BE2C (cell line): ENCODE measurements around the gene MAP6.

ENCODE experiments used
- DNase-seq: peaks from one replicate; pipeline ENCODE4 v3.0.0-alpha.2; 2020
- H3K27me3 ChIP-seq: fragments of 250-450 bp; sonication (Bioruptor Pico); 2 replicates; pipeline ENCODE4 v1.5.1; 2020; ENCODE audit warnings: mild to moderate bottlenecking
- H3K36me3 ChIP-seq: fragments of 250-450 bp; sonication (Bioruptor Pico); 2 replicates; pipeline ENCODE4 v1.5.1; 2020; ENCODE audit warnings: mild to moderate bottlenecking
- H3K4me1 ChIP-seq: fragments of 250-450 bp; sonication (Bioruptor Pico); 2 replicates; pipeline ENCODE4 v1.5.1; 2020
- H3K4me3 ChIP-seq: 2 replicates; pipeline ENCODE4 v1.5.1; 2011; ENCODE audit warnings: low read depth, low read length
- H3K9me3 ChIP-seq: fragments of 250-450 bp; sonication (Bioruptor Pico); 2 replicates; pipeline ENCODE4 v1.5.1; 2020
- TF ChIP-seq, protein P1 (sequence below): IDR thresholded peaks from 2 replicates; pipeline ENCODE4 v1.5.1; 2012; ENCODE audit warnings: mild to moderate bottlenecking, low read depth, low read length

MAP6 gene

GRCh38 chr11:75583718-75584658, 84.8 kb downstream of the MAP6 start:
- Histone ChIP-seq H3K27me3 (no peaks in the 10 kb centered on the region), H3K9me3 (no peaks in the 10 kb centered on the region), H3K36me3 (no peaks in the 10 kb centered on the region), H3K4me3 (peak overlapping the region; percentile 72), H3K4me1 (peaks cover 7% of the 10 kb centered on the region; the same call in 1 of the 2 replicates)
- TF ChIP-seq, protein P1, sequence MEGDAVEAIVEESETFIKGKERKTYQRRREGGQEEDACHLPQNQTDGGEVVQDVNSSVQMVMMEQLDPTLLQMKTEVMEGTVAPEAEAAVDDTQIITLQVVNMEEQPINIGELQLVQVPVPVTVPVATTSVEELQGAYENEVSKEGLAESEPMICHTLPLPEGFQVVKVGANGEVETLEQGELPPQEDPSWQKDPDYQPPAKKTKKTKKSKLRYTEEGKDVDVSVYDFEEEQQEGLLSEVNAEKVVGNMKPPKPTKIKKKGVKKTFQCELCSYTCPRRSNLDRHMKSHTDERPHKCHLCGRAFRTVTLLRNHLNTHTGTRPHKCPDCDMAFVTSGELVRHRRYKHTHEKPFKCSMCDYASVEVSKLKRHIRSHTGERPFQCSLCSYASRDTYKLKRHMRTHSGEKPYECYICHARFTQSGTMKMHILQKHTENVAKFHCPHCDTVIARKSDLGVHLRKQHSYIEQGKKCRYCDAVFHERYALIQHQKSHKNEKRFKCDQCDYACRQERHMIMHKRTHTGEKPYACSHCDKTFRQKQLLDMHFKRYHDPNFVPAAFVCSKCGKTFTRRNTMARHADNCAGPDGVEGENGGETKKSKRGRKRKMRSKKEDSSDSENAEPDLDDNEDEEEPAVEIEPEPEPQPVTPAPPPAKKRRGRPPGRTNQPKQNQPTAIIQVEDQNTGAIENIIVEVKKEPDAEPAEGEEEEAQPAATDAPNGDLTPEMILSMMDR = no peak
- DNase-seq = peak; percentile 53

DNA sequence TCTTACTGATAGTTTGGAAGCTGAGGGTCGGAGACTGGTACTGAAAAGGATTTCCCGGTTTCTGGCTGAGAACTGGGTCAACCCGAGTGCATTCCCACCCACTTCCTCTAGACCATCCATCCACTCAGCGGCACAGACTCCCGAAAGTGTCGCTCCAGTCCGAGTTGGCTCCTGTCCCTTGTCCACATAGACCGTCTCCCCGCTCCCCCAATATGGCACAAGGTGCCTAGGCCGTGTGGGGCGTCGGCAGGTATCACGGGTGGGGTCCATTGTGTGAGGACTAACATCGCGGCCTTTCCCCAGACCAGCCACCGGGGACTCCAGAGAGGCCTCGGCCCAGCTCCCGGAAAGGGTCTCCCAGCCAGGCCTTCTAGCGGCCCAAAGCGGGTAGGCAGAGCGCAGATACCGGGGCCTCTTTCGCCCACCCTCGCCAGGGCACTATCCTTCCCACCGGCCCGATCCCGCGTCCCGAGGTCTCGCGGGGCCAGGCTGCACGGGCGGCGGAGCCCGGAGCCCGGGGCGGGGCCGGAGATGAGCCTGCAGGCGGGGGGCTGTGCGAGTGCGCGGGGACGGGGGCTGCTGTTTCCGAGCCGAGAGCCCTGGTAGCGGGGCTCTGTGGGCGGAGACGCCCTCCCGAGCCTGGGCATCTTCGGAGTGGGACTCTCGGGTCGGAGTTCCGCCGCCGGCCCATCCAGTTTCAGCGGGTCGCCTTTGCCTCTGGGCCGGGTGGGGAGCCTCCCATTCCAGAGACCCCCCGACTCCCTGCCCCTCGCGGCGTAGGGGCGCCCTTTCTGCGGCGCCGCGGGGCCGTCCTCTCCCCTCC, 85.7 kb downstream of the MAP6 start:
- no peaks in the 10 kb centered on the region for H3K27me3 ChIP-seq
- H3K4me1 ChIP-seq = peaks cover 7% of the 10 kb centered on the region; the same call in 1 of the 2 replicates
- peak overlapping the region; percentile 72 for H3K4me3 ChIP-seq
- H3K9me3 ChIP-seq = no peaks in the 10 kb centered on the region
- peak; percentile 83 for DNase-seq
- TF ChIP-seq, protein P1 = peak; percentile 60
- H3K36me3 ChIP-seq = no peaks in the 10 kb centered on the region

- no peaks in the 10 kb centered on the region for H3K27me3 ChIP-seq
- DNase-seq = no peak
- H3K36me3 ChIP-seq = no peaks in the 10 kb centered on the region
- TF ChIP-seq, protein P1 = no peak
- no peak overlapping the region; the same call in 1 of the 2 replicates for H3K4me3 ChIP-seq
- H3K9me3 ChIP-seq = no peaks in the 10 kb centered on the region
- peaks cover 10% of the 10 kb centered on the region; the same call in 1 of the 2 replicates for H3K4me1 ChIP-seq
These were observed 86.3 kb downstream of the MAP6 start for GRCh38 chr11:75582506-75582894.

- no peak overlapping the region for H3K4me3 ChIP-seq
These were observed 89.0 kb downstream of the MAP6 start for GRCh38 chr11:75579841-75580240.

DNA sequence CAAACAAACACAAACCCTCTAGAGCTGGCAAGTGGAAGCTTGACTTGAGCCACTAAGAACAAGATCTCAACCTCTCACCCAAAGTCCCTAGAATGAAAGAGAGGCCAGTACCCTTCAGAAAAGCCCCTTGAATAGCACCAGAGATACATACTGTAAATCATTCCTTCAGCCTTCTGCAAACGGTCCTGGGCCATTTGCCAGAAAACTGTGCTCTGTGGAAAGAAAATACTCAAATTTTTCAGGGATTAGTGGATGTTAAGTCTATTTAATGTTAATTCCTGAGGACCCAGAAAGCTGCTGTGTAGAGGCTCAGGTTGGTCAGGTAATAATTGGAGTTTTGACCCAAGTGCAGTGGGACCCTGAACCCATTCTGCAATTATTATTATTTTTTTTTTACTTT, 89.9 kb downstream of the MAP6 start:
- Histone ChIP-seq H3K9me3 (peaks cover 4% of the 10 kb centered on the region; the same call in 1 of the 2 replicates), H3K4me3 (no peak overlapping the region), H3K4me1 (peaks cover 9% of the 10 kb centered on the region; the same call in 1 of the 2 replicates), H3K36me3 (no peaks in the 10 kb centered on the region), H3K27me3 (no peaks in the 10 kb centered on the region)
- no peak for DNase-seq
- TF ChIP-seq, protein P1 = no peak

More at GRCh38 chr11:75579841-75580240, 89.0 kb downstream of the MAP6 start:
- TF ChIP-seq, protein P1 = no peak
- no peak for DNase-seq
- H3K9me3 ChIP-seq = peaks cover 4% of the 10 kb centered on the region; the same call in 1 of the 2 replicates
- no peaks in the 10 kb centered on the region for H3K36me3 ChIP-seq
- peaks cover 12% of the 10 kb centered on the region; the same call in 1 of the 2 replicates for H3K4me1 ChIP-seq
- H3K27me3 ChIP-seq = no peaks in the 10 kb centered on the region
